ENCODE results near the gene VPS51.
"Not testable (repeated sequence)": the region's sequence is repeated elsewhere in the genome, so short reads cannot be mapped to it uniquely, and the experiment has no call there.

VPS51 gene

GRCh38 chr11:65118891-65119669, 23.1 kb downstream of the VPS51 start:
- DNase-seq (ENCODE audit: low read depth in 2 of 2) = not testable (repeated sequence)

- DNase-seq (ENCODE audit: low read depth in 2 of 2) = no peak
These were observed 23.6 kb downstream of the VPS51 start for GRCh38 chr11:65119670-65119995.

- DNase-seq (ENCODE audit: low read depth in 2 of 2) = no peak
These were observed 24.8 kb downstream of the VPS51 start for GRCh38 chr11:65120831-65121230.

GRCh38 chr11:65121447-65121864, 25.4 kb downstream of the VPS51 start:
- DNase-seq (ENCODE audit: low read depth in 2 of 2) = no peak

GRCh38 chr11:65121865-65122696, 26.1 kb downstream of the VPS51 start, which contains the start of the genes FAU and MRPL49:
FAU (minus strand) TSS chr11:65122134; CDS start chr11:65121813, 321 bp downstream.
MRPL49 (plus strand) TSS chr11:65122321; CDS start chr11:65122347, 26 bp downstream.
- DNase-seq (ENCODE audit: low read depth in 2 of 2) = peak; percentile 97 to 100

- DNase-seq (ENCODE audit: low read depth in 2 of 2) = no peak
These were observed 28.6 kb downstream of the VPS51 start for GRCh38 chr11:65124480-65125196.

GRCh38 chr11:65125197-65126056, 29.4 kb downstream of the VPS51 start:
- DNase-seq (ENCODE audit: low read depth in 2 of 2) = no peak

- no peak for DNase-seq (ENCODE audit: low read depth in 2 of 2)
These were observed 30.7 kb downstream of the VPS51 start for GRCh38 chr11:65126624-65127274.

GRCh38 chr11:65127473-65128181, 31.6 kb downstream of the VPS51 start:
- DNase-seq (ENCODE audit: low read depth in 2 of 2) = no peak

- no peak for DNase-seq (ENCODE audit: low read depth in 2 of 2)
These were observed 32.5 kb downstream of the VPS51 start for GRCh38 chr11:65128182-65129145.

GRCh38 chr11:65129649-65130441, 33.8 kb downstream of the VPS51 start:
- DNase-seq (ENCODE audit: low read depth in 2 of 2) = no peak

- no peak for DNase-seq (ENCODE audit: low read depth in 2 of 2)
These were observed 34.8 kb downstream of the VPS51 start for GRCh38 chr11:65130631-65131416.

GRCh38 chr11:65131417-65131776, 35.4 kb downstream of the VPS51 start:
- DNase-seq (ENCODE audit: low read depth in 2 of 2) = no peak

- no peak for DNase-seq (ENCODE audit: low read depth in 2 of 2)
These were observed 35.9 kb downstream of the VPS51 start for GRCh38 chr11:65131895-65132237.

- DNase-seq (ENCODE audit: low read depth in 2 of 2) = no peak
These were observed 36.4 kb downstream of the VPS51 start for GRCh38 chr11:65132238-65132987.

GRCh38 chr11:65132988-65133700, 37.1 kb downstream of the VPS51 start:
- peak; percentile 57 to 67 for DNase-seq (ENCODE audit: low read depth in 2 of 2)
